ENCODE data around the gene TIMM10. TPM values are rescaled to one million over a fixed set of nuclear protein-coding genes. Genes with fewer than 3 reads are reported as not detected.
"Not testable (repeated sequence)": the region's sequence is repeated elsewhere in the genome, so short reads cannot be mapped to it uniquely, and the experiment has no call there.

The TIMM10 gene
- total and polyA plus RNA-seq, 9 donors: 36.3 to 61.9 (median 38.4) TPM

GRCh38 chr11:57544566-57544965 lies 14.0 kb upstream of the TIMM10 start:
- 85% methylated on average over 2 of the region's 6 CpGs for WGBS (ENCODE audit: insufficient coverage)
- Histone ChIP-seq H3K27me3 (ENCODE audit: control insufficient read depth, insufficient read depth, low read length) (no peaks in the 10 kb centered on the region), H3K9me3 (replicated peaks; ENCODE audit: control insufficient read depth, low read depth, low read length) (no peaks in the 10 kb centered on the region), H3K36me3 (ENCODE audit: control insufficient read depth, insufficient read depth, low read length) (peaks cover 42% of the 10 kb centered on the region), H3K4me1 (ENCODE audit: control insufficient read depth, insufficient read depth, low read length) (peaks cover 29% of the 10 kb centered on the region), H3K27ac (ENCODE audit: low read length) (no peak overlapping the region), H3K4me3 (ENCODE audit: low read length) (no peak overlapping the region)
- DNase-seq: no peak

GRCh38 chr11:57543593-57543992 lies 13.0 kb upstream of the TIMM10 start:
- no peak overlapping the region for H3K27ac ChIP-seq (ENCODE audit: low read length)
- no peaks in the 10 kb centered on the region for H3K9me3 ChIP-seq (replicated peaks; ENCODE audit: control insufficient read depth, low read depth, low read length)
- H3K4me1 ChIP-seq (ENCODE audit: control insufficient read depth, insufficient read depth, low read length): peaks cover 29% of the 10 kb centered on the region
- DNase-seq: no peak
- whole genome bisulfite sequencing (ENCODE audit: insufficient coverage): 29% methylated on average over 6 of the region's 6 CpGs
- H3K36me3 ChIP-seq (ENCODE audit: control insufficient read depth, insufficient read depth, low read length): peaks cover 34% of the 10 kb centered on the region
- H3K27me3 ChIP-seq (ENCODE audit: control insufficient read depth, insufficient read depth, low read length): no peaks in the 10 kb centered on the region
- H3K4me3 ChIP-seq (ENCODE audit: low read length): no peak overlapping the region

DNA sequence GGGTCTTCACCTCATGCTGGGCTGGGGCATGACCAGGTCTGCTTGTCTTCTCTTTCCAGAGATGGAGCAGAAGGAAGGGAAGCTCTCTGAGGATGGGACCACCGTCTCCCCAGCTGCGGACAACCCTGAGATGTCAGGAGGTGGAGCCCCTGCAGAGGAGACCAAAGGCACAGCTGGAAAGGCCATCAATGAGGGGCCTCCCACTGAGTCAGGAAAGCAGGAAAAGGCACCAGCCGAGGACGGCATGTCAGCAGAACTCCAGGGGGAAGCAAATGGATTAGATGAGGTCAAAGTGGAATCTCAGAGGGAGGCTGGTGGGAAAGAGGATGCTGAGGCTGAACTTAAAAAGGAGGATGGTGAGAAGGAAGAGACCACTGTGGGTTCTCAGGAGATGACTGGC lies 12.0 kb upstream of the TIMM10 start:
- Histone ChIP-seq H3K27ac (ENCODE audit: low read length) (no peak overlapping the region), H3K4me1 (ENCODE audit: control insufficient read depth, insufficient read depth, low read length) (peaks cover 28% of the 10 kb centered on the region), H3K36me3 (ENCODE audit: control insufficient read depth, insufficient read depth, low read length) (peaks cover 30% of the 10 kb centered on the region), H3K27me3 (ENCODE audit: control insufficient read depth, insufficient read depth, low read length) (no peaks in the 10 kb centered on the region), H3K9me3 (replicated peaks; ENCODE audit: control insufficient read depth, low read depth, low read length) (no peaks in the 10 kb centered on the region), H3K4me3 (ENCODE audit: low read length) (no peak overlapping the region)
- 15% methylated on average over 4 of the region's 4 CpGs for WGBS (ENCODE audit: insufficient coverage)
- no peak for DNase-seq

GRCh38 chr11:57541169-57541568 lies 10.6 kb upstream of the TIMM10 start:
- 50% methylated on average over 3 of the region's 5 CpGs for WGBS (ENCODE audit: insufficient coverage)
- no peaks in the 10 kb centered on the region for H3K9me3 ChIP-seq (replicated peaks; ENCODE audit: control insufficient read depth, low read depth, low read length)
- H3K27ac ChIP-seq (ENCODE audit: low read length): peak overlapping the region; percentile 87
- peaks cover 28% of the 10 kb centered on the region for H3K4me1 ChIP-seq (ENCODE audit: control insufficient read depth, insufficient read depth, low read length)
- H3K4me3 ChIP-seq (ENCODE audit: low read length): no peak overlapping the region
- H3K36me3 ChIP-seq (ENCODE audit: control insufficient read depth, insufficient read depth, low read length): peaks cover 18% of the 10 kb centered on the region
- no peaks in the 10 kb centered on the region for H3K27me3 ChIP-seq (ENCODE audit: control insufficient read depth, insufficient read depth, low read length)
- peak; percentile 73 for DNase-seq

DNA sequence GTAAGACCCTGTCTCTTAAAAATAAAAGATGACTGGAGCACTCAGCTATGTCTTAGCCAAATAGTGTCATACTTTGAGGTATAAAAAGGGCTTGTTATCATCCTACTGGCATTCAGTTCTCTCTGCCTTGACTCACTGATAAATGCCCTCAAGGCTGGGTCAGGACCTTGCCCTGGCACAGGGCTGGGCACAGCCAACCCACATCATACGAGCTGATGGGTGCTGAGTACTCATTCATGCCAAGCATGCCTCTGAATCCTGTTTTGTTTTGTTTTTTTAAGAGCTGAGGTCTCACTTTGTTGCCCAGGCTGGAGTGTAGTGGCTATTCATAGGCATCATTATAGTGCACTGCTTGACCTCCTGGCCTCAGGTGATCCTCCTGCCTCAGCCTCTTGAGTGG lies 8.8 kb upstream of the TIMM10 start:
- Histone ChIP-seq H3K9me3 (replicated peaks; ENCODE audit: control insufficient read depth, low read depth, low read length) (no peaks in the 10 kb centered on the region), H3K27ac (ENCODE audit: low read length) (peak overlapping the region; percentile 90), H3K36me3 (ENCODE audit: control insufficient read depth, insufficient read depth, low read length) (peaks cover 12% of the 10 kb centered on the region), H3K4me3 (ENCODE audit: low read length) (peak overlapping the region; percentile 1), H3K27me3 (ENCODE audit: control insufficient read depth, insufficient read depth, low read length) (no peaks in the 10 kb centered on the region), H3K4me1 (ENCODE audit: control insufficient read depth, insufficient read depth, low read length) (peaks cover 28% of the 10 kb centered on the region)
- no peak for DNase-seq
- no CpG with 5 or more reads among the region's 1 CpG for WGBS (ENCODE audit: insufficient coverage)

DNA sequence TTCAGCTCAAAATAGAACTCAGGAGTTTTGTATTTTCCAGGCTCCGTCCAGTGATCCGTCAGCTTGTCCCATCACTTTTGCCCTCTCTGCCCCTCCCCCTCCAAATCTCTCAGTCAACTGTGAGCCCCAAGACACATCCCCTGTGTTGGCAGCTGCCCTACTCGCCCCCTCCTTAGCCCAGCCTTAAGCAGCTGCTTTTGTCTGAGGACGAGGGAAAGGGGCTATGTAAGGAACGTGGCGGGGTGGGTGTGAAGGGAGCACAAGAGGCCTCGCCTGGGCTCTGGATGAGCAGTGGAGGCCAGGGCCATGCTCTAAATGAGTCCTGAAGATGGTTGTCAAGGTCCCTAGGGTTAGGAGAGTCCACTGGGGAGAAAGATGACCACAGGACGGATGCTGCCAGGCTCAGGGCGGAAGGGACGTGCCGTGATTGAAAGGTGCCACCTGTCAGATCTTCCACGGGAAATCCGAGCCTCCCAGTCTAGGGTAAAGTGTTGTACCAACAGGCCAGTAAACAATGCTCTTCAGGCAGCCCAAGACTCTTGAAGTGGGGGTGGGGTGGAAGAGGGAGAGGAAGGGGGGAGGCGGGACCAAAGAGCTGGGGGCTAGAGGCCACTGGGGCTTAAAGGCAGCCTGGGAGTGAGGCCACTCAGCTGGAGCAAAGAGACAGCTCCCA lies 6.5 kb upstream of the TIMM10 start, which contains the start of gene SMTNL1:
SMTNL1 (plus strand) TSS at position 649 of the 673 bp plus-strand sequence. CDS start 5,048 bp downstream, outside the sequence.
- Histone ChIP-seq H3K4me3 (ENCODE audit: low read length) (peak within 1 kb of the TSS; percentile 43), H3K9me3 (replicated peaks; ENCODE audit: control insufficient read depth, low read depth, low read length) (no peaks in the 10 kb centered on the region), H3K4me1 (ENCODE audit: control insufficient read depth, insufficient read depth, low read length) (peaks cover 13% of the 10 kb centered on the region), H3K27me3 (ENCODE audit: control insufficient read depth, insufficient read depth, low read length) (no peaks in the 10 kb centered on the region), H3K27ac (ENCODE audit: low read length) (peak within 1 kb of the TSS; percentile 90), H3K36me3 (ENCODE audit: control insufficient read depth, insufficient read depth, low read length) (no peaks in the 10 kb centered on the region)
- 47% methylated on average over 11 of the region's 14 CpGs for WGBS (ENCODE audit: insufficient coverage)
- DNase-seq: peak; percentile 78

- H3K27me3 ChIP-seq (ENCODE audit: control insufficient read depth, insufficient read depth, low read length); H3K9me3 ChIP-seq (replicated peaks; ENCODE audit: control insufficient read depth, low read depth, low read length); H3K36me3 ChIP-seq (ENCODE audit: control insufficient read depth, insufficient read depth, low read length); H3K27ac ChIP-seq (ENCODE audit: low read length); DNase-seq; H3K4me3 ChIP-seq (ENCODE audit: low read length): not testable (repeated sequence)
- WGBS (ENCODE audit: insufficient coverage): 90% methylated on average over 2 of the region's 7 CpGs
- H3K4me1 ChIP-seq (ENCODE audit: control insufficient read depth, insufficient read depth, low read length): peaks cover 19% of the 10 kb centered on the region
Measured at GRCh38 chr11:57534449-57534848, 3.9 kb upstream of the TIMM10 start.

DNA sequence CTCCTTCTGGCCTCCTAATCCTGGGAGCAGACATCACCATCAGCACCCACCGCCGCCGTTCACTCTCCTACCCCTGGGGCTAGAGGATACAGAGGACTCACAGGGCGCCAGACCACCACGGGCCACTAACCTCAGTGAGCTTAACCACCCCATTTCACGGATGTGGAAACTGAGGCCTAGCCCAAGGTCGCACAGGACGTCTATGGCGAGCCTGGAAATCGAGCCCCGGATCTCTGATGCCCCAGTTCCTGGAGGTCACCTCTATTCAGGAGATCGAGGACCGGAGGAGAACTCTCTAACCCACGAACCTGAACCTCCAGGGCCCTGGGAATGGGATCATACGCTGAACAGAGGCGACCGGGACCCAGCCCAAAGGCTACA lies 349 bp downstream of the TIMM10 start:
- H3K9me3 ChIP-seq (replicated peaks; ENCODE audit: control insufficient read depth, low read depth, low read length): no peaks in the 10 kb centered on the region
- peak overlapping the region; percentile 64 for H3K27ac ChIP-seq (ENCODE audit: low read length)
- 0% methylated on average over 13 of the region's 17 CpGs for WGBS (ENCODE audit: insufficient coverage)
- no peaks in the 10 kb centered on the region for H3K27me3 ChIP-seq (ENCODE audit: control insufficient read depth, insufficient read depth, low read length)
- H3K4me3 ChIP-seq (ENCODE audit: low read length): peak overlapping the region; percentile 80
- peaks cover 11% of the 10 kb centered on the region for H3K4me1 ChIP-seq (ENCODE audit: control insufficient read depth, insufficient read depth, low read length)
- DNase-seq: no peak
- H3K36me3 ChIP-seq (ENCODE audit: control insufficient read depth, insufficient read depth, low read length): peaks cover 7% of the 10 kb centered on the region

DNA sequence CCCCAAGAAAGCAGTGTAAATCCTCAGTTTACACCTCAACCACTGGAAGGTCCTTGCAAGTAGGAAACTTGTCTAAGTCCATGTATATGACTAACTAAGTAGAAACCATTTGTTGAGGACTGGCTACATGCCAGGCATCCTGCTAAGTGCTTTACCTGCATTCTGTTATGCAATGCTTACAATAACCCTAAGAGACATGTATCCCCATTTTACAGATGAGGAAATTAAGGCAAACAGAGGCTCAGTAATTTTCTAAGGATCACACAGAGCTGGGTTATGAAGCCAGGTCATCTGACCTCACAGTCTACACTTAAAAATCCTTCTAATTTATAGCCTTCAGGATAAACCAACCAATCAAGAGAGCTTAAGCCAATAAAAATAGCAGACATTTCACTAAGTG lies 1.5 kb downstream of the TIMM10 start:
- no peak overlapping the region for H3K4me3 ChIP-seq (ENCODE audit: low read length)
- no peak overlapping the region for H3K27ac ChIP-seq (ENCODE audit: low read length)
- no peaks in the 10 kb centered on the region for H3K9me3 ChIP-seq (replicated peaks; ENCODE audit: control insufficient read depth, low read depth, low read length)
- H3K4me1 ChIP-seq (ENCODE audit: control insufficient read depth, insufficient read depth, low read length): peaks cover 11% of the 10 kb centered on the region
- peaks cover 7% of the 10 kb centered on the region for H3K36me3 ChIP-seq (ENCODE audit: control insufficient read depth, insufficient read depth, low read length)
- no peak for DNase-seq
- no peaks in the 10 kb centered on the region for H3K27me3 ChIP-seq (ENCODE audit: control insufficient read depth, insufficient read depth, low read length)

- Histone ChIP-seq H3K27ac (ENCODE audit: low read length) (no peak overlapping the region), H3K4me1 (ENCODE audit: control insufficient read depth, insufficient read depth, low read length) (peaks cover 11% of the 10 kb centered on the region), H3K9me3 (replicated peaks; ENCODE audit: control insufficient read depth, low read depth, low read length) (no peaks in the 10 kb centered on the region), H3K36me3 (ENCODE audit: control insufficient read depth, insufficient read depth, low read length) (peaks cover 7% of the 10 kb centered on the region), H3K27me3 (ENCODE audit: control insufficient read depth, insufficient read depth, low read length) (no peaks in the 10 kb centered on the region), H3K4me3 (ENCODE audit: low read length) (no peak overlapping the region)
- peak; percentile 72 for DNase-seq
- WGBS (ENCODE audit: insufficient coverage): no CpG with 5 or more reads among the region's 7 CpGs
Measured at GRCh38 chr11:57527056-57527631, 3.4 kb downstream of the TIMM10 start.

All from muscle of leg (tissue), 11 donors.